SK-N-MC (cell line): ENCODE data around the gene DAO.

Source experiments
- EZH2 ChIP-seq: fragments of 200-600 bp; sonication (generic); IDR thresholded peaks from one replicate; pipeline ENCODE4 v1.6.1; 2017; ENCODE audit warnings: antibody characterized with exemption
- FOXP2 ChIP-seq: optimal IDR thresholded peaks from 2 replicates; pipeline ENCODE3; 2011; ENCODE audit warnings: mild to moderate bottlenecking, moderate library complexity; ENCODE audit not compliant: insufficient read depth; ENCODE audit errors: extremely low read length, control extremely low read depth
- POLR2AphosphoS5 ChIP-seq: IDR thresholded peaks from 2 replicates; pipeline ENCODE4 v1.6.1; 2012; ENCODE audit warnings: mild to moderate bottlenecking, low read depth, low read length, borderline replicate concordance

GRCh38 chr12:108875280-108875679, 4.6 kb upstream of the DAO start:
- TF ChIP-seq EZH2 (no peak), POLR2AphosphoS5 (no peak), FOXP2 (no peak)
